Spleen (tissue), 3 donors: Measurements from ENCODE around the gene SIVA1.

Experiments
- POLR2A ChIP-seq, 3 donors: fragments of 450-650 bp; IDR thresholded peaks; one replicate each; pipeline ENCODE4 v1.5.1; 2017; ENCODE audit warnings: antibody characterized with exemption in 3 of 3, mild to moderate bottlenecking in 1 of 3
- POLR2AphosphoS5 ChIP-seq, 3 donors: sonication (generic); formaldehyde crosslinking; IDR thresholded peaks; one replicate each; pipeline ENCODE4 v1.5.1; 2017; ENCODE audit warnings: antibody characterized with exemption in 3 of 3

GRCh38 chr14:104730487-104730886 lies 22.5 kb upstream of the SIVA1 start:
- TF ChIP-seq POLR2A (IDR thresholded peaks at IDR 0.05) (no peak), POLR2AphosphoS5 (IDR thresholded peaks at IDR 0.05) (no peak)
